HG03103 (cell line): Measurements from ENCODE around the gene CAMK2N1.

Experiments used
- ATAC-seq: cut with Tn5 transposase; IDR thresholded peaks from one replicate; pipeline ENCODE4 v1.9.1; 2021; ENCODE audit warnings: low read depth; ENCODE audit not compliant: unreplicated experiment

The CAMK2N1 gene

DNA sequence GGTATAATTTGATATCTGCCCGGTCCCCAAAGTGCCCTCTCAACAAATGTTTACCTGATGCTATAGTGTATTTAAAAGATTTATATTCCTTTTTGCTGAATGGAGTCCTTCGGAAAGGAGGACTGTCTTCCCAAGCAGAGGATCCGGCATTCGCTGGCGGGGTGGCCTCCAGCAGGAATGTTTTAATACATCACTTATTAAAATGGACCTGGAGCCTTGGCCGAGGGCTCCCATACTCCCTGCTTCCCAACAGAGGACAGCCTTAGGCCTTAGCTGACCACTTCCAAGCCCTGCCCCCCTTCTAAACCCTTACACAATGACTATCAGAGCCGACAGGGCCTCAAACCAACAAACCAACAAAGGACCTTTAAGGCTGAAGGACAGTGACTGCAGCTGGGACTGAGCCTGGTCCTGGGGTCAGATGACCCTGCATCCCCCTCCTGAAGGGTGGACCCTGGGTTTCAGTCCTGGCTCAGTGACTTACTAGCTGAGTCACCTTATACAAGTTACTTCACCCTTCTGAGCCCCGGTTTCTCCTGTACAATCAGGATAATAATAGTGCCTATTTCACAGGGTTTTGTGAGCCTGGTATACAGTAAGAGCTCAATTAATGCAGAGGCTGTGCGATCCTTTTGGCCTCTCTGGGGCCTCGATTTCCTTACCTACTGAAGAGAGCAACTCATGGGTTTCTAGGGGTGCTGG lies 5.6 kb downstream of the CAMK2N1 start:
- no peak for ATAC-seq

DNA sequence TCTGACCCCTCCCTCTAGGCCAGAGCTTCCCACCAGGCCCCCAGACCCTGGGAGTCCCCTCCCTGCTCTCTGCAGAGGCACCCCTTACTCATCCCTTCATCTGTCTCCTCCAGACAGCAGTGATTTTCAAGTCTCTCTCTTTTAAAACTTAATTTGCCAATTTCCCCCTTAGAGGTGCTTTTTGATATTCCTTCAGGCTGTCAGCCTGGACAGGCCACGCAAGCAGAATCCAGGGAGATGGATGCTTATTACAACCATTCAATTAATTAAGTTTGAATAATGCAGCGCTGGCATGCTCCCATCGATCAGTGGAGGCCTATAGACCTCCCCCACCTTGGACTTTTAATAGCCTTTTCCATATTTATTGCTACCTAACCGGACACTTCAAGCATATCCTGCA lies 6.2 kb downstream of the CAMK2N1 start:
- no peak for ATAC-seq

DNA sequence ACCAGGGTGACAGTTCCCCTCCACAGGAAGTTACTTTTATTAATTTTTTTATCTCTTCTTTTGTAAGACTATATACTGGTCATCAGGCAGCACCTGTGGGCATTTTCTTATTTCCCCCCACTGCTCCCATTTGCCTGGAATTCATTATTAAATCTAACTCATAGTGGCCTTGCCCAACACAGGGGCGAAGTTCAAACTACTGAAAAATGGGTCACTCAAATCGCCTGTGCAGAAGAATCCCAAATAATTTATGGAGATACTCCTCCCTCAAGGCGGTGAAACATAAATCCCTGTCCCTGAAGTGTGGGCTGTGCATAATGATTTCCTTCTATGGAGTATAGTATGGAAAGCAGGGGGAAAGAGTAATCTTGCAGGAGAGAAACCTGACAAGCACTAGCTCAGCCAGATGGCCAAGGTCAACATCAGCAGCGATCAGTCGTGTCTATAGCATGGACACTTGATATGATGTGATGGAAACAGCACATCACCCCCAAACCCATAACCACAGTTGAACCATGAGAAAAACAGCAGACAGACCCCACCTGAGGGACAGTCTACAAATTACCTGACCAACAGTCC lies 7.9 kb downstream of the CAMK2N1 start:
- ATAC-seq: no peak

DNA sequence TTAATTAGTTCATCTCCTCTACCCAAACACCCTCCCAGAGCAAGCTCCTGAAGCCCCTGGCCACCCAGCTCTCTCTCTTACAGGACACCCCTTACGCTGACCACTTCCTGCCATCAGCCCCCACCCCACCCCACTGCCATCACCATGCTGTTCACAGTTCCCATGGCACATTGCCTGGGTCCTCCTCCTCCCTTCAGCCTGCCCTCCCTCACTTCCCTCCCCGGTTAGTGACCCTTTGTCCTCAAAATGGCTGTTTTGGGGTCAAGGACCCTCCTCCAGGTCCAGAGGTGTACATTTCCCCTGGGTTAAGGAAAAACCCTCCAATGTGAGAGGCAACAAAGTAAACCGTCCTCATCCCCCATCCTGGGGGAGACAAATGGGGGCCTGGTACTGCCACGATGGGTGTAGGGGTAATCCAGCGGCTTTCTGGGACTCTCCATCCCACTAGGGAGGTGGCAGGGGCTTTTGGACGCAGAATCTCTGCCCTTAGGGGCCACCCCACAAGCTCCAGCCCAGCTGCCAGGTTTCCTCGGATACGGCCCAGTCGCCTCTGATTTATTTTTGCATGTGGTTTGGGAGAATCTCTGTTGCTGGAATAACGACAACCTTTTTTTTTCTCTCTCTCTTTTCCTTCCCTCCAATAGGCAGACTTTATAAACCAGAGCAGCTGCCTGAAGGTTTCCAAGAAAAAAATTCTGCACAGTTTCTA lies 8.5 kb downstream of the CAMK2N1 start:
- no peak for ATAC-seq

DNA sequence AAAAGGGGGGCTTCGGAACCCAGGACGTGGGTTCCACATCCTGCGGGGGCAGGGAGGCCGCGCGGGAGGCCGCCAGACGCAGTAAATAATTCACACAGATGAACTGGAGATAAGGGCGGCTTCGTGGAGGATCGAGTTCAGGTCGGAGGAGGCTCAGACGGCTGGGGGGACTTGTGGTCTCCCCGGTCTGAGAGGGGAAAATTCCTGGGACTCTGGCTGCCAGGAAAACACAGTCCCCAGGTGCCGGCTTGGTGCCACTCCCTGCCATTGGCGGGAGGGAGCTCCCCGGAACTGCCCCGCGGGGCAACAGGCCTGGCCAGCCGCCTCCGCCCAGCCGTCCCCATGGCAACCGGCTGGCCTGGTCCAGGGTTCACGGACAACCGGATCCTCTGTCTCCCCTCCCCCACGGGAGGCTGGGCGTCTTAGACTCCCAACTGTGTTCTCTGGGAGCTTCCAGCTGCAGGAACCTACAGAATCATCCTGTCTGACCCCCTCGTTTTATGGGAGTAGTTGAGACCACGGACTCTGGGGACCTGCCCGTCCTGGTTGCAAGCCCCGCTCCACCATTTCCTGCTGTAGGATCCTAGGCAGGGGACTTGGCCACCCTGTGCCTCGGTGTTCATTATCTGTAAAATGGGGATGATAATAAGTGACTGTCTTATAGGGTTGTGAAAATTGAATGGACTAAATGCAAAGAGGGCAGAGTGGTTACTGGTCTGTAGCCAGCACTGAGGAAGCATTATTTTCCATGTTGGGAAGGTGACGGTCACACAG lies 9.6 kb downstream of the CAMK2N1 start:
- no peak for ATAC-seq

DNA sequence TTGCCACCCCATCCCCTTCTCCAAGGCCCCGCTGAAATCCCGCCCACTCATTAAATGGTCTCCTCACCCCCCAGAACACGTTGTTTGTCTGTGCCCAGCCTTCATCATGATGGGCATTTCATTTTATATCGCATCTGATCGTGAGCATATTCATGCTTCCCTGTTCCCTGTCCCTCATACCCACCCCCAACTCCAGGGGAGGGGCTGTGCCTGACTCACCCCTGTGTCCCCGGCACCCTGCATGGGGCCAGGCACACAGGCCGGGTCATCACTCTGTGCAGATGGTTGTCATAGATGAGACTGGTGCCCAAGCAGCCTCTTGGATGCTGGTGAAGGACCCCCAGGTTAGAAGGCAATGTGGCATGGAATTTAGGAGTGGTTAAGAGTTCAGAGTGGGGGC lies 11.0 kb downstream of the CAMK2N1 start:
- ATAC-seq: no peak

DNA sequence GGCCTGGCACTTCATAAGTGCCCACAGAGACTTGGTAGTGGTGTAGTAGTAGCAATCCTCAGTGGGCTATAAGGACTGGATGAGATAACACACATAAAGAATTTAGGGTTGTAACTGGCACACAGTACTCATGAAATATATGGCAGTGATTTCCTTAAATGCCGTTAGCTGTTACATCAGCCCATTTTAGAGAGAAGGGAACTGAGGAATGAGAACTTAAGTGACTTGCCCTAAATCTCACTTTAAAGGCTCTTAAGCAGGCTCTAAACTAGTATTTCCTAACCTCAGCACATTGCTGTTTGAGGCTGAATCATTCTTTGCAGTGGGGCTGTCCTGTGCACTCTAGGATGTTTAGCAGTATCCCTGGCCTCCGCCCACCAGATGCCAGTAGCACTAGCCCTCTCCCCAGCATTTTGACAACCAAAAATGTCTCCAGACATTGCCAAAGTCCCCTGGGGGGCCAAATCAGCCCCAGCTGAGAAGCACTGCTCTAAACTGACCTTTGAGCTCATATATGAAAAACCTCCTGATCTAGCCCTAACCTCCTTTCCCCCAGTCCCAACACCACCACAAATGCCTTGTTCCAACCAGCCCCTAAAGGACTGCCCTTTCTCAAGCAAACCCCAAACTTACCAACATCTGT lies 11.6 kb downstream of the CAMK2N1 start:
- no peak for ATAC-seq

DNA sequence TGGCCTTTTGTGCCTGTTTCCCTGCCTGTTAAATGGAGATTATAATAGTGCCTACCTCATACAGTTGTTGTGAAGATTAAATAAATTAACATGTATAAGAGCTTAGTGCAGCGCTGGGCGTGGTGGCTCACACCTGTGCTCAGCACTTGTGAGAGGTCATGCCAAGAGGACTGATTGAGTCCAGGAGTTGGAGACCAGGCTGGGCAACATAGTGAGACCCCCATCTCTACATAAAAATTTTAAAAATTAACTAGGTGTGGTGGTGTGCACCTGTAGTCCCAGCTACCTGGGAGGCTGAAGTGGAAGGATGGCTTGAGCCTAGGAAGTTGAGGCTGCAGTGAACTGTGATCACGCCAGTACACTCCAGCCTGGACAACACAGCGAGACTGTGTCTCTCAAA lies 12.1 kb downstream of the CAMK2N1 start:
- no peak for ATAC-seq

DNA sequence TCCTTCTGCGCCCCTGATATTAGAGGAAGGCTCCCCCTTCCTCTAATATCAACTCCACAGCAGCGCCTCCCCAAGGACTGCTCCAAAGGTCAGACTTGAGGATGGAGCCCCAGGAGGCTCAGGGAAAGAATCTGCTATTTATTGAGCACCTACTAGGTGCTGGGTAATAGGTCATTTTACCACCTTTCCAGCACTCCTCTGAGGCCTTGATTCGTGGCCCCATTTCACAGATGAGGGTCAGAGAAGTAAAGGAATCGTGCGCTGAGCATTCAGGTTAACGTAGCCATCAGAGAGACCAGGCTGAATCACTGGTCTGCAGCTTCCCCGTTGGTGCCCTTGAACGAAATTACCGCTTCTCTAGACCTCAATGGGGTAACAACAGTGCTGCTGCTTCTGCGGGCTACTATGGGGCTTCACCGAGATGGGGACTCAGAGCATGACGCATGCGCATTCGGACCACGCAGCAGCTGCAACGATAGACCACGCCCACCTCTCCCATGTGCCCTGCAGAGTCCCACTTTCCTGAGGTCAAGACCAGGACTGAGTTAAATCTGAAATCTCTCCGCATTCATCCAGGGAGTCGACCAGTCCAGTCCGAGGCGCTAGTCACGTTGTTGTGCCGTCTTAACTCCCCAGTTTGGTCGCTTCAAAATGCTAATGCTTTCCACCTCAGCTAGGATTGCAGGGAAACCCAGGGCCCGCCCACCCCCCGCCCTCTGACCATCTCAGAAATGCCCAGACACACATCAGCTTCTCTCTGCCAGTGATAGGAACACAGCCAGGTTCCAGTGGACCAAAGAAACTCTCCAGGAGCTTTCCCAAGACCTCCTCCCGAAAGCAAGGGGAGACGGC lies 12.9 kb downstream of the CAMK2N1 start:
- no peak for ATAC-seq

DNA sequence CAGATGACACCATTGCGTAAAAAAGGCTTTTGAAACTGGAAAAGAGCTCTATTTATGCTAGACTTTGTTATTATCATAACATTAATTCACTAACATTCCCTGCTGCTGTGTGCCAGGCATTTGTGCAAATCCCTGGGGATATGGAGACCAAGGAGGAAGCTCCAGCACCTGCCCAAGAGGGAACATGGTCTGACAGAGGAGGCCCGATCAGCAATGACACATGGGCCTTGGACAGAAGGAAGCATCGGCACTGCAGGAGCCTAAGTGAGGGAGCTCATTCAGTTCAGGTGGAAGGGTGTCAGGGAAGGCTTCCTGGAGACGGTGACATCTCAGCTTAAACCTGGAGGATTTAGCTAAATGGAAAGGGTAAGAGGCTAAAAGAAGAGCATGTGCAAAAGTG lies 13.9 kb downstream of the CAMK2N1 start:
- no peak for ATAC-seq

DNA sequence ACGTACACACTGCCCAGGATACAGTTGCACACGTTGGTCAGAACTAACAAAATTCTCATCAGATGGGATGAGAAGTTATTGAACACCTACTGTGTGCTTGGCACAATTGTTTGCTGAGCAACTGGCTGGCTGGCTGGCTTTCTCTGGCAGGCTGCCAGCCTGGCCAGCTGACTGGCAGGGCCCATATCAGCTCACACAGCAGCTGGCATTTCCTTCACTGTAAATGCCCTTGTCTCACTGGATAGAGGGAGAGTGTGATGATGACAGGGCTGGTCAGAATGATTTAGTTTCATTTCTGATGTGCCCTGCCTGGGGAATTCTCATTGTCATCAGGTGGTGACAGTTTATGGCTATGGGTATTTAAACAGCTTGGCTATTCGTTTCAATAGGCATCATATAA lies 15.8 kb downstream of the CAMK2N1 start:
- no peak for ATAC-seq

DNA sequence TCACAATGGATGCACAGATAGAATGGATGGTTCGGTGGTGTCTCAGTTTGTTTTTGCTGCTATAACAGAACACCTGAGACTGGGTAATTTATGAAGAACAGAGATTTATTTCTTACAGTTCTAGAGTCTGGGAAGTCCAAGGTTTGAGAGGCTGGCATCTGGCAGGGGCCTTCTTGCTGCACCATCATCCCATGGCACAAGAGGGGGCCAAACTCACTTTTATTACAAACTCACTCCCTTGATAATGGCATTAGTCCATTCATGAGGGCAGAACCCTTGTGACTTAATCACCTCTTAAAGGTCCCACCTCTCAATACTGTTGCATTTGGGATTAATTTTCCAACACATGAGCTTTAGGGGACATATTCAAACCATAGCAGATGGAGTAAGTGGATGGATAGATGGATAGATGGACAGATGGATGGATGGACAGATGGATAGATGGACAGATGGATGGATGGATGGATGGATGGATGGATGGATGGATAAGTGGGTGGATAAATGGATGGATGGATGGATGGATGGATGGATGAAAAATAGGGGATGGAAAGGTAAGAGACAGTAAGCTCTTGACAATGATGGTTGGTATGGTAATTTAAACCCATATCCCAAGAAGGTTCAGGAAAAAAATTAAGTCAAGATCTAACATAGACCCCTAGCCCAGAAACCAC lies 16.5 kb downstream of the CAMK2N1 start:
- ATAC-seq: no peak

DNA sequence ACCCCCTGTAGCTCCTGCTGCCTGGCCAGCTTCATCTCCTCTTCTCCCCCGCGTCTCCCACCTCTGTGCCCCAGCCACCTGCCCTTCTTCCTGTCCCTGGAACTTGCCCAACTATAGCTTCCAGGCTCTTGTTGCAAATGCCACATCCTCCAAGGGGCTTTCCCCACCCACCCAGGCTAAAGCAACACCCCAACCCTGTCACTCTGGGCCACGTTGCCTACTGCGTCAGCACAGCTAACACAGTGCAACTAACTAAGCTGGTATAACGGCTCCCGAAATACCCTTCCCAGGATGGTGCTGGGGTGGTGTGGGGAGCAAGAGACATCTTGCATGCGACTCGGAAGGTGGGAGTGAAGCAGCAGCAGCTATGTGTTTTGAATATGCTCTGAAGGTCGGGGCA lies 19.7 kb downstream of the CAMK2N1 start:
- ATAC-seq: no peak

DNA sequence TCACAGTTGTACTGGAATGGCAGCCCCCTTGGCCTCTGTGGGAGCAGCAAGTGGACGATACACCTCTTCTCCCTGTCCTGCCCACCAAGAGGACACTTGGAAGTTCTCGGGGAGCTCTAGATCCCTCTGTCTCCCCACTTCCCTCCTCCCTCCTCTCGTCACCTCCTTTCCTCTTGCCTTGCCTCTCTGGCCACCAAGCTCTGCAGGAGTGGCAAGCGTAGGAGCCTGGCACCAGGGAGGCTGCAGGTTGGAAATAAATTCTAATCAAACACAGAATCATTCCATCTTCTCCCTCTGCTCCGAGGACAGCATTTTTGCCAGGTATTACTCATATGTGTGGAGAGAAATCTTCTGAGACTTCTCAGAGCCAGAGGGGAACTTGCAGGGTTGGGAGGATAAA lies 20.8 kb downstream of the CAMK2N1 start:
- no peak for ATAC-seq

DNA sequence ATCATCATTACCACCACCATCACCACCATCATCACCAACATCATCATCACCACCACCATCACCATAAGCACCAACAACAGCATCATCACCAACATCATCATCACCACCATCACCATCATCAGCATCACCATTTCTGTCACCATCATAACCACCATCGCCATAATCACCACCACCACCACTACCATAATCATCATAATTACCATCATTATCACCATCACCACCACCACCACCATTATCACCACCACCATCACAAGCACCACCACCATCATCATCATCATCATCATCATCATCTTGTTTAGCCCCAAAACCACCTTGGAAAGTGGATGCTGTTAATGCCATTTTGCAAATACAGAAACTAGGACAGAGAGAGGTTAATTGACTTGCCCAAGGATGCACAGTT lies 22.5 kb downstream of the CAMK2N1 start:
- ATAC-seq: no peak

DNA sequence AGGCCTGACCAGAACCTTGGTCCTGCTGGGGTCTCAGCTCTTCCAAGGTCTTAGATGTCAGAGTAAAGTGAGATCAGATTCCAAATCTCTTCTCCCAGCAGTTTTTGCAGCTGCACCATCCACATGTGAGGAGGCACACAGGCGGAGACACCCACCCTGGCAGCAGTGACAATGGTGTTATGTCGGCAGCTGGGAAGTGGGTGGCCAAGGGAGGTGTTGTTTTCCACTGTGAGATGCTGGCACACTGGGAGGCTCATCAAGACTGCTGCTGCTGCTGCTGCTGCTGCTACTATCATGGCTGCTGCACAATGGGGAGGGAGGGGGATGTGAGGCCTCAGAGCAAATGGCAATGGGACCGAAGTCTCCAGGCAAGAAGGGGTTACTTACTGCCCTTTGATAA lies 23.6 kb downstream of the CAMK2N1 start:
- ATAC-seq: no peak

DNA sequence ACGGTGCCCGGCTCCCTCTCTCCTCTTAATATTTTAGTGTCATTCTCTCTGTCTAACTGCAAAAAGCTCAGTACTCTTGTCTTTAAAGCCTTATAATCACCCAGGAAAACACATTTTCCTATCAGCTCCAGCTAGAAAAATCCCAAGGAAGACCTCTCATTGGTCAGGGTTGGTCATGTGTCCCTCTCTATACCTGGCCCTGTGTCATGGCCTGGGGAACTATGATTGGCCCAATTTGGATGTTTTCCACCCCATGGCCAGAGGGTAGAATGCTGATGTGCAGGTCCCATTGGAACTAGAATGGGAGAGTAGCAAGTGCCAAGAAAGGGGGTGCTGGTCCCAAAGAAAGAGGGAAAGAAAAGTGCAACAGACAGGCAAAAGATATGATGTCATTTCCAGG lies 27.3 kb downstream of the CAMK2N1 start:
- ATAC-seq: no peak

DNA sequence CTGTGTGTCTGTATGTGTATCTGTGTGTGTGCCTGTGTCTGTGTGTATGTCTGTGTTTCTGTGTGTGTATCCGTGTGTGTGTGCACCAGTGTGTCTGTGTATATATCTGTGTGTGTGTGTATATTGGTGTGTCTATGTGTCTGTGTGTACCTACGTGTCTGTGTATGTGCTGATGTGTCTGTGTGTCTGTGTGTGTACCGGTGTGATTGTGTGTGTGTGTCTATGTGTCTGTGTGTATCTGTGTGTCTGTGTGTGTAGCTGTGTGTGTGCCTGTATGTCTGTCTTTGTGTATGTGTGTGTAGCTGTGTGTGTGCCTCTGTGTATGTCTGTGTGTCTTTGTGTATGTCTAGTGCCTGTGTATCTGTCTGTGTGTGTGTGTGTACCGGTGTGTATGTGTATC lies 32.0 kb downstream of the CAMK2N1 start:
- no peak for ATAC-seq

DNA sequence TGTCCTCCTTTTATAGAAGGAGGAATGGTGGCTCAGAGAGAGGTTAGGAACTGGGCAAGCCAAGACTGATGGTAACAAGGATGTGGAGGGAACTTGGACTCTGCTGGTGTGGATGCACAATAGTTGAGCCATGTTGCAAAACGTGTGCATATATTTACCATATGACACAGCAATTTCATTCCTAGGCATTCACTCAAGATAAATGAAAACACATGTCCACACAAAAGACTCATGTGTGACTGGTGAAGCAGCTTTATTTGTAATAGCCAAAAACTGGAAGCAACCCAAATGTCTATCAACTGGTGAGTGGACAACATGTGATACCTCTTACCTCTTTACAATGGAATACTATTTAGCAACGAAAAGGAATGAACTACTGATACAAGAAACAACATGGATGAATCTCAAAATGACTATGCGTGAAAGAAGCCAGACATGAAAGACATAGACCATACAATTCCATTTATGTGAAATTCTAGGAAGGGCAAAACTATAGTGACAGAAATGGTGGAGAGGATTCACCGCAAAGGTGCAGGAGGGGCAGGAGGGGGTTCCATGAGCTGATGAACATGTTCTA lies 36.2 kb downstream of the CAMK2N1 start:
- ATAC-seq: no peak
